GDM1 (cell line): Measurements from ENCODE around the gene PGAM5.
A peak's percentile ranks its signal among the peaks of the same experiment; 100 is the strongest.
"Not testable (repeated sequence)": the region's sequence is repeated elsewhere in the genome, so short reads cannot be mapped to it uniquely, and the experiment has no call there.

ENCODE experiments used
- DNase-seq: peaks from one replicate; lab custom pipeline; 2025; lab: John Stamatoyannopoulos, UW

Gene PGAM5

GRCh38 chr12:132753670-132754069, 43.0 kb downstream of the PGAM5 start:
- DNase-seq = not testable (repeated sequence)

- DNase-seq = no peak
Observed at GRCh38 chr12:132754160-132754932, 43.7 kb downstream of the PGAM5 start.

- DNase-seq = not testable (repeated sequence)
Observed at GRCh38 chr12:132758825-132759224, 48.2 kb downstream of the PGAM5 start.

GRCh38 chr12:132759359-132759758, 48.7 kb downstream of the PGAM5 start:
- no peak for DNase-seq

- peak; percentile 48 for DNase-seq
Observed at GRCh38 chr12:132761032-132761920, 50.6 kb downstream of the PGAM5 start, which contains the start of gene ANKLE2. Gene ANKLE2, minus strand, starts transcription at chr12:132761832. Its CDS starts 34 bp downstream, at chr12:132761798.

- DNase-seq = peak; percentile 90
Observed at GRCh38 chr12:132761921-132762583, 51.4 kb downstream of the PGAM5 start.

GRCh38 chr12:132764231-132764630, 53.6 kb downstream of the PGAM5 start:
- no peak for DNase-seq

- DNase-seq = peak; percentile 53
Observed at GRCh38 chr12:132765361-132765760, 54.7 kb downstream of the PGAM5 start.

GRCh38 chr12:132766380-132767085, 55.9 kb downstream of the PGAM5 start:
- DNase-seq = no peak

GRCh38 chr12:132771126-132771838, 60.6 kb downstream of the PGAM5 start:
- DNase-seq = no peak
